Activated naive CD4-positive, alpha-beta T cell treated with anti-CD3 and anti-CD28 coated beads, Interleukin-2, amount 10 ng/mL, durations not matched to agents 5 hours and 36 hours (primary cell): ENCODE results near the gene NELFA. TPM values are rescaled to one million over a fixed set of nuclear protein-coding genes. Genes with fewer than 3 reads are reported as not detected.

Source experiments
- microRNA-seq: library from miRNA; unstranded; fragments of <30 nt; microRNA quantifications from one replicate; pipeline ENCODE4 v1.2.0, GENCODE V29; 2022; ENCODE audit warnings: borderline microRNAs expressed, borderline replicate concordance
- total RNA-seq, 2 experiments: library from RNA; stranded (reverse); gene quantifications; one replicate each; pipeline ENCODE4 v1.2.3, GENCODE V29; 2021

The NELFA gene
- total RNA-seq = 10 to 100 TPM; 30.1 to 32.4 TPM

GRCh38 chr4:2008921-2009650 lies at the start of gene NELFA:
Gene NELFA (minus strand): TSS chr4:2008974. CDS start chr4:2008959, 15 bp downstream.

Small RNA genes within 50 kb of the gene (microRNA-seq; reads per million reads assigned to microRNA genes)
- not detected for gene MIR943

Other genes starting within 250 kb of the NELFA start
- 1 to 10 TPM; 1.4 to 1.9 TPM for gene FGFR3, start 215.7 kb downstream of the NELFA start, total RNA-seq
- gene LETM1, start 152.8 kb downstream of the NELFA start, total RNA-seq = 10 to 100 TPM; 46.1 to 47.7 TPM
- 100 to 1,000 TPM; 189 to 201 TPM for gene NSD2, start 137.6 kb downstream of the NELFA start, total RNA-seq
- under 1 TPM; 0.14 to 0.18 TPM for gene NAT8L, start 50.4 kb upstream of the NELFA start, total RNA-seq
- 10 to 100 TPM; 25.7 to 25.8 TPM for gene HAUS3, start 233.1 kb upstream of the NELFA start, total RNA-seq
- 1 to 10 TPM; 1.5 to 2.7 TPM for gene POLN, start 233.1 kb upstream of the NELFA start, total RNA-seq